ENCODE measurements around the gene TGM3. TPM values are rescaled to one million over a fixed set of nuclear protein-coding genes. Genes with fewer than 3 reads are reported as not detected.

TGM3 gene
- total RNA-seq, 1 donor = not detected

DNA sequence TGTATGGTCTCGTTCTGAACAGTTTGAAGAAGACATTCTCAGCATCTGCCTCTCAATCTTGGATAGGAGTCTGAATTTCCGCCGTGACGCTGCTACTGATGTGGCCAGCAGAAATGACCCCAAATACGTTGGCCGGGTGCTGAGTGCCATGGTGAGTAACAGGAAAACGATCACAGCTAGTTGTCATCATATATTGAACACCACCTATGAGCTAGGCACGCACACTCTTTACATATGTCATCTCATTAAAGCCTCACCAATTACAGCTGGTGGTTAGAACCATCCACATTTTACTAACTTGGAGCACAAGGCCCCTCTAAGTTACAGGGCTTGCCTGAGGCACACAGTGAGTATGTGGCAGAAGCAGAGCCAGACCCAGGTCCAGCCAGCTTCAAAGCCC lies 17.1 kb downstream of the TGM3 start:
- DNase-seq (ENCODE audit: low read depth) = no peak
- H3K4me3 ChIP-seq (ENCODE audit: low read depth, low read length) = no peak overlapping the region
- TF ChIP-seq, protein P1, sequence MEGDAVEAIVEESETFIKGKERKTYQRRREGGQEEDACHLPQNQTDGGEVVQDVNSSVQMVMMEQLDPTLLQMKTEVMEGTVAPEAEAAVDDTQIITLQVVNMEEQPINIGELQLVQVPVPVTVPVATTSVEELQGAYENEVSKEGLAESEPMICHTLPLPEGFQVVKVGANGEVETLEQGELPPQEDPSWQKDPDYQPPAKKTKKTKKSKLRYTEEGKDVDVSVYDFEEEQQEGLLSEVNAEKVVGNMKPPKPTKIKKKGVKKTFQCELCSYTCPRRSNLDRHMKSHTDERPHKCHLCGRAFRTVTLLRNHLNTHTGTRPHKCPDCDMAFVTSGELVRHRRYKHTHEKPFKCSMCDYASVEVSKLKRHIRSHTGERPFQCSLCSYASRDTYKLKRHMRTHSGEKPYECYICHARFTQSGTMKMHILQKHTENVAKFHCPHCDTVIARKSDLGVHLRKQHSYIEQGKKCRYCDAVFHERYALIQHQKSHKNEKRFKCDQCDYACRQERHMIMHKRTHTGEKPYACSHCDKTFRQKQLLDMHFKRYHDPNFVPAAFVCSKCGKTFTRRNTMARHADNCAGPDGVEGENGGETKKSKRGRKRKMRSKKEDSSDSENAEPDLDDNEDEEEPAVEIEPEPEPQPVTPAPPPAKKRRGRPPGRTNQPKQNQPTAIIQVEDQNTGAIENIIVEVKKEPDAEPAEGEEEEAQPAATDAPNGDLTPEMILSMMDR (IDR thresholded peaks at IDR 0.05; ENCODE audit: insufficient read depth, low read length) = no peak

DNA sequence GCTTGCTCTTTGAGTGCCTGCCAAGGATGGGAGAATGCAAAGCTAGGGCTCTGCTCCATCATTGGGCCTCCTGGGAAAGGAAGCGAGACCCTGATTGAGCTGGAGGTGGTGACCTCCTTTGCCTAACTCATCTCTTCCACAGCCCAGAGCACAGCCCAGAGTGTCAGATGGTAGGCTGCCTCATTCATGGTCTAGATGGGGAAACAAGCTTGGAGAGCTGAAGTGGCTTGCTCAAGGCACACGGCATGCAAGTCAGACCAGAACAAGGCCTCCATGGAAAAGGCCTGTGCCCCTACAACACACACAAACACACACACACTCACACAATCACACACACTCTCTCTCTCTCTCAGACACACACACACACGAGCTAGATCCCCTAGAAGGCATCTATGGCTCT lies 17.5 kb downstream of the TGM3 start:
- H3K4me3 ChIP-seq (ENCODE audit: low read depth, low read length) = no peak overlapping the region
- TF ChIP-seq, protein P1 (IDR thresholded peaks at IDR 0.05; ENCODE audit: insufficient read depth, low read length) = no peak
- no peak for DNase-seq (ENCODE audit: low read depth)

DNA sequence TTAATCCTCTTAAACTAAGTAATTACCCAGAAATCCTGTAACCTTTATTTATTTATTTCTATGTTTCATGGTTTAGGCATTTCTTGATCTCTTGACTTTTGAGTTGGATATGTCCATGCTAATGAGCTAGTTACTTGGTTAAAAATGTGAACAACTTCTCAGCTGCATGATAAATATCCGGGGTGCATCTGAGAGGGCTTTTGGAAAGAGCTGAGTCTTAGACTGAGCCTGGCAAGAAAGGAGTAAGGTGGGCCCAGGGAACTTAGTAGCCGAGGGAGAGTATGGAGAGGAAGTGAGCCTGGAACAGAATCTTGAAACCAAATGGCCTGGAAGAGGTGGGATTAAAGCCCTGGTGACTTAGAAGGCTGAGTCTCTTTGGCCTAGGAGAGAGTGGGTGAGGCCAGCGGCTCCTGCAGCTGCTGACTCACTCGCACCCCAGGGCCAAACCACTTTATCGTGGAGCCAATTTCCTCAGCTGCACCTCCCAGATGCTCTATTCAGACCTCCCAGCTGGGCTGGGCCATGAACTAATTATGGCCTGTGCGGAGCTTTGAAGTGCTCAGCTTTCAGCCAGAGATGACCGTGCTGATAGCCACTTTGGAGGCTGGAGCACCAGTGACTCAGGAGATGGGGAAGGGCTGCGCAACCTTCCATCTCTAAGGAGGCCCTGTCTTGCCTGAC lies 19.1 kb downstream of the TGM3 start:
- TF ChIP-seq, protein P1 (IDR thresholded peaks at IDR 0.05; ENCODE audit: insufficient read depth, low read length) = no peak
- DNase-seq (ENCODE audit: low read depth) = peak; percentile 95

DNA sequence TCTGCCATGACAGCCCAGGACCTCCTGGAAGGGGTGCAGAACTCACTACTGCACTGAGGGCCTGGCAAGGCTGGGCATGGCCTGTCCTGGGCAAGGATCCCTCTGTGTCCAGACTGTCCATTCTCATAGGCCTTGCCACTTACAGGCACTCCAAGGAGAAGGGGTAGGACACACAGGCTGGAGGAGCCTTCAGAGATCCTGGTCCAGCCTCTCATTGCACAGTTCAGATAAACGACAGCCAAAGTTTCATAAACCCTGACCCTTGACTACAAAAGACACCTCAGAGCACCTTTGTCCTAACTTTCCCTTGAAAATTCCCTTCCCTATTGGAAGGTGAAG lies 19.6 kb downstream of the TGM3 start:
- TF ChIP-seq, protein P1 (IDR thresholded peaks at IDR 0.05; ENCODE audit: insufficient read depth, low read length) = no peak
- H3K4me3 ChIP-seq (ENCODE audit: low read depth, low read length) = no peak overlapping the region
- no peak for DNase-seq (ENCODE audit: low read depth)

More for the DNA sequence above, 19.1 kb downstream of the TGM3 start:
- no peak overlapping the region for H3K4me3 ChIP-seq (ENCODE audit: low read depth, low read length)

DNA sequence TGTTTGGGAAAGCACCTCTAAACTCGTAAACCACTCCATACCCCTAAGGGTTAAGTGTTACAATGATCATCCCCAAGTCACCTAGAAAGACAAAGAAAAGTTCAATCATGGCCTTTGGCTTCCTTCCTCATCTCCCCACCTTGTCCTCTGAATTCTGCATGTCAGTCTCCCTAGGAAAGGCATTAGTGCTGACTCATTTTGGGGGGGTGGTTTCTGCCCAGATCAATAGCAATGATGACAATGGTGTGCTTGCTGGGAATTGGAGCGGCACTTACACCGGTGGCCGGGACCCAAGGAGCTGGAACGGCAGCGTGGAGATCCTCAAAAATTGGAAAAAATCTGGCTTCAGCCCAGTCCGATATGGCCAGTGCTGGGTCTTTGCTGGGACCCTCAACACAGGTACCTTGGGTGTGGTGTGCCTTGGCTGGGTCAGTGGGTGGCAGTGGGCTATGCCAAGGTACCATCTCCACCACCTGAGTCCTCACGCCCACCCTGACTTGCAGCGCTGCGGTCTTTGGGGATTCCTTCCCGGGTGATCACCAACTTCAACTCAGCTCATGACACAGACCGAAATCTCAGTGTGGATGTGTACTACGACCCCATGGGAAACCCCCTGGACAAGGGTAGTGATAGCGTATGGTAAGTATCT lies 21.2 kb downstream of the TGM3 start:
- DNase-seq (ENCODE audit: low read depth) = no peak
- H3K4me3 ChIP-seq (ENCODE audit: low read depth, low read length) = no peak overlapping the region
- TF ChIP-seq, protein P1 (IDR thresholded peaks at IDR 0.05; ENCODE audit: insufficient read depth, low read length) = no peak

DNA sequence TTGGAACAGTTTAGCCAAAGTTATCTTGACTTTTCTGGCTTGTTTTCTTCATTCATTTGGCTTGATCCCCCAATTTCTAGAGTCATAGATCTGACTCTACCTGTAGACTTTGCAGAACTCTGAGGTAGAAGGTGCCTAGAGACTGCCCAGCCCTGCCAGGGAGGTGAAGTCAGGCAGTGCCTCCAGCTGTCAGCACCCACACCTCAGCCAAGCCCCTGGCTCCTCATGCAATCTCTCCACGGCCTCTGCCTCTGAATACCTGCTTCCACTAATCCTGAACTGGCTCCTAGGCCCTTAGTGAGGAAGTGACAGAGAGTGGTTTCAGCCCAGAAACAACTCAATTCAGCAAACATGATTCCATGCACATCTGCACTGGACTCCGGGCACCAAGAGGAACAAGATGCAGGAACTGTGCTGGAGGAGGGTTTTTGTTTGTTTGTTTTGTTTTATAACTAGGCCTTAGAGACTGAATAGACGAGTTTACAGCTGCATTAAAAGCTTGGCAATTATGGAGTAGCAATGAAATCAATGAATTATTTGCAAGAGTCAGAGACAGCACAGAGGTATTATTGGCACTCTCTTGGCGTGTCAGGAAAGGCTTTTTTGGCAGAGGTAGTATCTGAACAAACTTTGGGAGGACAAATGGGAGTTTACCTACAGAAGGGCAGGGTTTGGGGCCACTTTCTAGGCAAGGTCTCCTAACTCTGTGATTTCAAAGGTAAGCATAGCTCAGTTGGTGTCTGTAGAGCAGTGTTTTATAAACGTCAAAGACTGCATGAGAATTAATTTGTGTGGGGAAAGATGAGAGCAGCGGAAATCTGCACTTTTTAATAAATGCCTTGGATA lies 25.2 kb downstream of the TGM3 start:
- DNase-seq (ENCODE audit: low read depth) = no peak
- TF ChIP-seq, protein P1 (IDR thresholded peaks at IDR 0.05; ENCODE audit: insufficient read depth, low read length) = no peak
- no peak overlapping the region for H3K4me3 ChIP-seq (ENCODE audit: low read depth, low read length)

All from fibroblast of the aortic adventitia (primary cell).